Measurements from ENCODE around the gene DMD.
"Not testable (repeated sequence)": the region's sequence is repeated elsewhere in the genome, so short reads cannot be mapped to it uniquely, and the experiment has no call there.

The DMD gene

DNA sequence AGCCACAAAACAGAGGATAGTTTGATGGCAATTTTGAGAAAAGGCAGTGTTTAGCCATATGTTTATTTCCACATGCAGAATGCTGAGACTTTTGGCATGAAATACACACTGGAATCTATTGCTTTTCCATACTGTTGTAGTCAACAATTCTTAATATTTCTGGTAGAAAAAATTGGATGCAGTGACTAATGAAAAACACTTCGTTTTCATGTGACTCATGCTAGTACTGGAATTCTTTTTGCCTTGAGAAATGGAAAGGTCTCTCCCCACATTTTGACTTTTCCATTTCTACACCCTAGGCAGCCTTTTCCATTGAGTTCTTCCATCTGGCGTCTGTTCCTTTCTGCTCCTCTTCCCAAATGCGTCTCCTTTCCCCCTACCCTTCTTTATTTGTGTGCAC is 1714.3 kb downstream of the DMD start:
- Histone ChIP-seq H3K36me3 (no peaks in the 10 kb centered on the region), H3K4me3 (ENCODE audit: low read depth, low read length) (no peak overlapping the region), H3K27me3 (no peaks in the 10 kb centered on the region), H3K4me1 (no peaks in the 10 kb centered on the region), H3K9me3 (no peaks in the 10 kb centered on the region)
- TF ChIP-seq, protein P1, sequence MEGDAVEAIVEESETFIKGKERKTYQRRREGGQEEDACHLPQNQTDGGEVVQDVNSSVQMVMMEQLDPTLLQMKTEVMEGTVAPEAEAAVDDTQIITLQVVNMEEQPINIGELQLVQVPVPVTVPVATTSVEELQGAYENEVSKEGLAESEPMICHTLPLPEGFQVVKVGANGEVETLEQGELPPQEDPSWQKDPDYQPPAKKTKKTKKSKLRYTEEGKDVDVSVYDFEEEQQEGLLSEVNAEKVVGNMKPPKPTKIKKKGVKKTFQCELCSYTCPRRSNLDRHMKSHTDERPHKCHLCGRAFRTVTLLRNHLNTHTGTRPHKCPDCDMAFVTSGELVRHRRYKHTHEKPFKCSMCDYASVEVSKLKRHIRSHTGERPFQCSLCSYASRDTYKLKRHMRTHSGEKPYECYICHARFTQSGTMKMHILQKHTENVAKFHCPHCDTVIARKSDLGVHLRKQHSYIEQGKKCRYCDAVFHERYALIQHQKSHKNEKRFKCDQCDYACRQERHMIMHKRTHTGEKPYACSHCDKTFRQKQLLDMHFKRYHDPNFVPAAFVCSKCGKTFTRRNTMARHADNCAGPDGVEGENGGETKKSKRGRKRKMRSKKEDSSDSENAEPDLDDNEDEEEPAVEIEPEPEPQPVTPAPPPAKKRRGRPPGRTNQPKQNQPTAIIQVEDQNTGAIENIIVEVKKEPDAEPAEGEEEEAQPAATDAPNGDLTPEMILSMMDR (IDR thresholded peaks at IDR 0.05; ENCODE audit: low read depth, low read length): no peak
- no peak for DNase-seq

DNA sequence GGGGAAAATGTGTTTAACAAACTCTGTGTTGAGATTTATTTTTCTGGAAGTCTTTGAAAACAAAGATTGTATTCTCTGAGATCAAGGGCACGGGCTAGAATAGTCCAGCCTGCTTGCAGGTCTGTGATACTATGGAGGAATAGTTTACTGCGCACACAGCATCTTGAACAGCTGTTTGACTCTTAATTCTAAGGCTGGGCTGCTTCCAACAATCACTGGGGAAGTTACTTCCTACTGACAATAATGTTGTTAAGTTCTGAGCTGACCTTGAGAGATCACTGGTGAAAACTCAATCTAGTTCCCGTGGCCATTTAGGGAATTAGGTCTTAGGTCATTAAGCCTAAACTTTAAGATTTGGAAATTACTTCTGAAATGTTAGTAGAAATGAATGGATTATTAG is 1723.4 kb downstream of the DMD start:
- H3K9me3 ChIP-seq: no peaks in the 10 kb centered on the region
- no peaks in the 10 kb centered on the region for H3K27me3 ChIP-seq
- H3K4me1 ChIP-seq: no peaks in the 10 kb centered on the region
- TF ChIP-seq, protein P1 (IDR thresholded peaks at IDR 0.05; ENCODE audit: low read depth, low read length): no peak
- no peaks in the 10 kb centered on the region for H3K36me3 ChIP-seq
- no peak overlapping the region for H3K4me3 ChIP-seq (ENCODE audit: low read depth, low read length)
- DNase-seq: no peak

DNA sequence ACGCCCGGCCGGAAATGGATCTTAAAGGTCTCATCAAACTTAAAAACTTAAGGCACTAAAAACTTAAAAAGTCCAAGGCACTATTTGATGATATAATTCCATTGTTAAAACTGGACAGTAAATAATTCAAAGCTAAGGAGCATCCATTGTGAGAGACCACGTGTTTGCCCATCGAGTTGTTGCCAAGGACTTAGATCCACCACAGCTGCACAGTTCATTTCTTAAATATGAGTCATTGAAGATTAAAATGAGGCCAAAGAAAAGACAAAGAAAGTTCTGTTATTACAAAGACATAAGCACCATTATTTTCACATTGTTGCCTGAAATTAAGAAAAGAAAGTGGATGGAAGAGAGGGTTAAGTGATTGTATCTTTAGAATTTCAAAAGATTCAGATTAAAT is 1728.0 kb downstream of the DMD start:
- Histone ChIP-seq H3K4me1 (no peaks in the 10 kb centered on the region), H3K27me3 (no peaks in the 10 kb centered on the region), H3K4me3 (ENCODE audit: low read depth, low read length) (no peak overlapping the region), H3K36me3 (no peaks in the 10 kb centered on the region), H3K9me3 (no peaks in the 10 kb centered on the region)
- TF ChIP-seq, protein P1 (IDR thresholded peaks at IDR 0.05; ENCODE audit: low read depth, low read length): no peak
- DNase-seq: no peak

DNA sequence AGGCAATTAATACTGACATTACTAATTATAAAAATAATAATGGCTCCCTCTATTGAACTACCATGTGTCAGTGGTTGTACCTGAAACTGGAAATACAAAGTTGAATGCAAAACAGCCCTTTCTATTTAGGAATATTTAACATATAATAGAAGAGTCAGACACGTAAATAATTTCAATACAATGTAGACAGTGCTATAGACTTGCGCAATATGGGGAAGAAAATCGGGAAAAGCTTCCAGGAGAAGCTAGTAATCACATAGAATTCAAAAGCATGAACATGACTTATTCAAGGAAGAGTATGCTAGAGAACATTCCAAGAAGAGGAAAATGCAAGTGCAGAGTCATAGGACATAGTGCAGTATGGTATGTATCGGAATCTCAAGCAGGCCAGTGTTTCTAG is 1730.7 kb downstream of the DMD start:
- H3K27me3 ChIP-seq: no peaks in the 10 kb centered on the region
- H3K4me1 ChIP-seq: no peaks in the 10 kb centered on the region
- H3K9me3 ChIP-seq: no peaks in the 10 kb centered on the region
- no peak overlapping the region for H3K4me3 ChIP-seq (ENCODE audit: low read depth, low read length)
- DNase-seq: no peak
- H3K36me3 ChIP-seq: no peaks in the 10 kb centered on the region
- TF ChIP-seq, protein P1 (IDR thresholded peaks at IDR 0.05; ENCODE audit: low read depth, low read length): no peak

DNA sequence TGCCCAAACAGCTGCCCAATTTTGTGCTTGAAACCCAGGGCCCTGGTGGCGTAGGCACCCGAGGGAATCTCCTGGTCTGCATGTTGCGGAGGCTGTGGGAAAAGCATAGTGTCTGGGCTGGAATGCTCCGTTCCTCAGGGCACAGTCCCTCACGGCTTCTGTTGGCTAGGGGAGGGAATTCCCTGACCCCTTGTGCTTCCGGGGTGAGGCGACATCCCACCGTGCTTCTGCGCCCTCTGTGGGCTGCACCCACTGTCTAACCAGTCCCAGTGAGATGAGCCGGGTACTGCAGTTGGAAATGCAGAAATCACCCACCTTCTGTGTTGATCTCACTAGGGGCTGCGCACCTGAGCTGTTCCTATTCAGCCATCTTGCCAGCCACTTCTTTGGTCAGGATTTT is 1740.1 kb downstream of the DMD start:
- Histone ChIP-seq H3K9me3 (no peaks in the 10 kb centered on the region), H3K27me3 (no peaks in the 10 kb centered on the region), H3K36me3 (no peaks in the 10 kb centered on the region), H3K4me3 (ENCODE audit: low read depth, low read length) (no peak overlapping the region), H3K4me1 (no peaks in the 10 kb centered on the region)
- no peak for DNase-seq
- TF ChIP-seq, protein P1 (IDR thresholded peaks at IDR 0.05; ENCODE audit: low read depth, low read length): no peak

DNA sequence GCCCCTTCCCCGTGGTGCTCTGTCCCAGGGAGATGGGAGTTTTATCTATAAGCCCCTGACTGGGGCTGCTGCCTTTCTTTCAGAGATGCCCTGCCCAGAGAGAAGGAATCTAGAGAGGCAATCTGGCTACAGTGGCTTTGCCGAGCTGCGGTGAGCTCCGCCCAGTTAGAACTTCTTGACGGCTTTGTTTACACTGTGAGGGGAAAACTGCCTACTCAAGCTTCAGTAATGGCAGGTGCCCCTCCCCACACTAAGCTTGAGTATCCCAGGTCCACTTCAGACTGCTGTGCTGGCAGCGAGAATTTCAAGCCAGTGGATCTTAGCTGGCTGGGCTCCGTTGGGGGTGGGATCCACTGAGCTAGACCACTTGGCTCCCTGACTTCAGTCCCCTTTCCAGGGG is 1740.6 kb downstream of the DMD start:
- H3K9me3 ChIP-seq; H3K4me3 ChIP-seq (ENCODE audit: low read depth, low read length); DNase-seq; H3K36me3 ChIP-seq; H3K27me3 ChIP-seq; H3K4me1 ChIP-seq: not testable (repeated sequence)

DNA sequence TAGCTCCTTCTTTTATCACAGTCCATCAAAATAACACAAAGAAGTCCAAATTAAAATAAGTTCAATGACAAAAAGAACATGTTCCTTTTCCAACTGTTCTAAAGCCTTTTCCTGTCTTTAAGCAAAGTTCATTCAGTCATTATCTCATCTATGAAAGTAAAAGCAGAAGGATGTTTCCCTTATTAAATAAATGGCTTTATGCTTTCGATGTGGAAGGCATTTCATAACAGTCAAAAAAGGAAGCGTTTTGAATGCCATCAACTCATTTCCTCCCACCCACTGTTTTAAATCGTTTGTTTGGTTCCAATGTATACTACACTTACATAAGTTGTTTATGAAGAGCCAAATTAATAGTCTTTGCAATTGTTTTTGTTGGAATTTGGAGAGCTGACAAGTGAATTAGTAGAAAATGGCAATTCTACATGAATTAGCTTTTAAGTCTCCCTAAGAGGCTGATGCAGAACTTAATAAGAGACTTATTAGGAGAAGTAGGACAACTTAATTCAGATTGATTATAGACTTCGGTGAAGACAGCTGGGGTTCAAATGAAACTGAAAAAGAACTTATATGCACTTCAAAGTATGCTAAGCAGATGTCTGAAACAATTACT is 1746.9 kb downstream of the DMD start:
- no peak for DNase-seq
- no peak overlapping the region for H3K4me3 ChIP-seq (ENCODE audit: low read depth, low read length)
- TF ChIP-seq, protein P1 (IDR thresholded peaks at IDR 0.05; ENCODE audit: low read depth, low read length): no peak
- H3K9me3 ChIP-seq: no peaks in the 10 kb centered on the region
- H3K36me3 ChIP-seq: no peaks in the 10 kb centered on the region
- no peaks in the 10 kb centered on the region for H3K27me3 ChIP-seq
- no peaks in the 10 kb centered on the region for H3K4me1 ChIP-seq

Data from BE2C (cell line).